ENCODE measurements around the gene LMAN1. TPM values are rescaled to one million over a fixed set of nuclear protein-coding genes. Genes with fewer than 3 reads are reported as not detected.

The LMAN1 gene
- total and polyA plus RNA-seq, 4 donors, result 18.9 to 108 (median 67.2) TPM

- Histone ChIP-seq H3K9me3 (ENCODE audit: control insufficient read depth in 4 of 4, insufficient read depth in 3 of 4, low read length in 3 of 4) (peaks cover 0 to 4% (median 0%) of the 10 kb centered on the region in 4 donors), H3K36me3 (ENCODE audit: control insufficient read depth in 4 of 4, insufficient read depth in 4 of 4, low read length in 4 of 4) (no peaks in the 10 kb centered on the region), H3K4me1 (ENCODE audit: control insufficient read depth in 5 of 5, insufficient read depth in 5 of 5, low read length in 5 of 5) (peaks cover 0 to 8% (median 0%) of the 10 kb centered on the region in 5 donors), H3K4me3 (no peak overlapping the region), H3K27ac (ENCODE audit: low read depth in 1 of 2, low read length in 1 of 2) (no peak overlapping the region), H3K27me3 (ENCODE audit: control insufficient read depth in 3 of 3, insufficient read depth in 3 of 3, low read length in 2 of 3) (no peaks in the 10 kb centered on the region), H3K9ac (ENCODE audit: insufficient read depth in 1 of 2, low read length in 2 of 2) (no peak overlapping the region)
- 72 to 80% methylated on average over 6 of the region's 6 CpGs for WGBS, 2 donors
- TF ChIP-seq, protein P1, sequence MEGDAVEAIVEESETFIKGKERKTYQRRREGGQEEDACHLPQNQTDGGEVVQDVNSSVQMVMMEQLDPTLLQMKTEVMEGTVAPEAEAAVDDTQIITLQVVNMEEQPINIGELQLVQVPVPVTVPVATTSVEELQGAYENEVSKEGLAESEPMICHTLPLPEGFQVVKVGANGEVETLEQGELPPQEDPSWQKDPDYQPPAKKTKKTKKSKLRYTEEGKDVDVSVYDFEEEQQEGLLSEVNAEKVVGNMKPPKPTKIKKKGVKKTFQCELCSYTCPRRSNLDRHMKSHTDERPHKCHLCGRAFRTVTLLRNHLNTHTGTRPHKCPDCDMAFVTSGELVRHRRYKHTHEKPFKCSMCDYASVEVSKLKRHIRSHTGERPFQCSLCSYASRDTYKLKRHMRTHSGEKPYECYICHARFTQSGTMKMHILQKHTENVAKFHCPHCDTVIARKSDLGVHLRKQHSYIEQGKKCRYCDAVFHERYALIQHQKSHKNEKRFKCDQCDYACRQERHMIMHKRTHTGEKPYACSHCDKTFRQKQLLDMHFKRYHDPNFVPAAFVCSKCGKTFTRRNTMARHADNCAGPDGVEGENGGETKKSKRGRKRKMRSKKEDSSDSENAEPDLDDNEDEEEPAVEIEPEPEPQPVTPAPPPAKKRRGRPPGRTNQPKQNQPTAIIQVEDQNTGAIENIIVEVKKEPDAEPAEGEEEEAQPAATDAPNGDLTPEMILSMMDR (IDR thresholded peaks at IDR 0.05; ENCODE audit: control extremely low read depth, extremely low read depth), result no peak
- DNase-seq (no peak), ATAC-seq (ENCODE audit: insufficient read depth, low FRiP score) (no peak)
Measured at GRCh38 chr18:59383851-59384250, 24.8 kb upstream of the LMAN1 start.

- Histone ChIP-seq H3K4me3 (no peak overlapping the region), H3K36me3 (ENCODE audit: control insufficient read depth in 4 of 4, insufficient read depth in 4 of 4, low read length in 4 of 4) (no peaks in the 10 kb centered on the region), H3K4me1 (ENCODE audit: control insufficient read depth in 5 of 5, insufficient read depth in 5 of 5, low read length in 5 of 5) (peaks cover 0 to 4% (median 0%) of the 10 kb centered on the region in 5 donors), H3K9ac (ENCODE audit: insufficient read depth in 1 of 2, low read length in 2 of 2) (no peak overlapping the region), H3K27me3 (ENCODE audit: control insufficient read depth in 3 of 3, insufficient read depth in 3 of 3, low read length in 2 of 3) (no peaks in the 10 kb centered on the region), H3K27ac (ENCODE audit: low read depth in 1 of 2, low read length in 1 of 2) (no peak overlapping the region), H3K9me3 (ENCODE audit: control insufficient read depth in 4 of 4, insufficient read depth in 3 of 4, low read length in 3 of 4) (peaks cover 0 to 4% (median 0%) of the 10 kb centered on the region in 4 donors)
- 81 to 88% methylated on average over 7 of the region's 7 CpGs for WGBS, 2 donors
- ATAC-seq (ENCODE audit: insufficient read depth, low FRiP score) (no peak), DNase-seq (peak; percentile 29 to 71 (median 52))
- TF ChIP-seq, protein P1 (IDR thresholded peaks at IDR 0.05; ENCODE audit: control extremely low read depth, extremely low read depth), result no peak
Measured at GRCh38 chr18:59382383-59382782, 23.3 kb upstream of the LMAN1 start.

DNA sequence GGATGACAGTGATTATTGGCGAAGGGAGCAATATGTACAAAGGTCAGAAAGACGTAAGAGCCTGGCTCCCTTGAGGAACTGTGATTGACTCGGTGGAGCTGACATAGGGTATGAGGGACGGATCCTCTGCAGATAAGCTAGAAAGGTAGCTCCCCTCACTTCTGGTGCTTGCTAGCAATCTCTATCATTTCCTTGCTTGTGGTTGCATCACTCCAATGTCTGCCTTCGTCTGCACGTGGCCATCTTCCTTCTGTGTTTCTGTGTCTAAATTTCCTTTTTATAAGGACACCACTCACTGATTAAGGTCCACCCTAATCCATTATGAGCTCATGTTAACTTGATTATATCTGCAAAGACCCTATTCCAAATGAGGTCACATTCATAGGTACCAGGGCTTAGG is 22.9 kb upstream of the LMAN1 start:
- no peaks in the 10 kb centered on the region for H3K36me3 ChIP-seq (ENCODE audit: control insufficient read depth in 4 of 4, insufficient read depth in 4 of 4, low read length in 4 of 4)
- 66 to 72% methylated on average over 6 of the region's 6 CpGs for WGBS, 2 donors
- DNase-seq, result no peak

More for the DNA sequence above, 22.9 kb upstream of the LMAN1 start:
- peaks cover 0 to 4% (median 0%) of the 10 kb centered on the region in 4 donors for H3K9me3 ChIP-seq (ENCODE audit: control insufficient read depth in 4 of 4, insufficient read depth in 3 of 4, low read length in 3 of 4)
- no peak overlapping the region for H3K4me3 ChIP-seq
- H3K27ac ChIP-seq (ENCODE audit: low read depth in 1 of 2, low read length in 1 of 2), result no peak overlapping the region
- no peak for ATAC-seq (ENCODE audit: insufficient read depth, low FRiP score)
- no peak overlapping the region for H3K9ac ChIP-seq (ENCODE audit: insufficient read depth in 1 of 2, low read length in 2 of 2)
- TF ChIP-seq, protein P1 (IDR thresholded peaks at IDR 0.05; ENCODE audit: control extremely low read depth, extremely low read depth), result no peak
- peaks cover 0 to 4% (median 0%) of the 10 kb centered on the region in 5 donors for H3K4me1 ChIP-seq (ENCODE audit: control insufficient read depth in 5 of 5, insufficient read depth in 5 of 5, low read length in 5 of 5)
- no peaks in the 10 kb centered on the region for H3K27me3 ChIP-seq (ENCODE audit: control insufficient read depth in 3 of 3, insufficient read depth in 3 of 3, low read length in 2 of 3)
